Ascending aorta (tissue), 2 donors: ENCODE results near the gene MPHOSPH9. TPM values are rescaled to one million over a fixed set of nuclear protein-coding genes. Genes with fewer than 3 reads are reported as not detected.

ENCODE experiments used
- DNase-seq, 2 donors: peaks; one replicate each; pipeline ENCODE4 v3.0.0-alpha.2; 2019; ENCODE audit warnings: low spot score in 2 of 2
- H3K27ac ChIP-seq, 2 donors: fragments of 200-600 bp; sonication (generic); one replicate each; pipeline ENCODE4 v1.5.1; 2016 to 2017; ENCODE audit warnings: mild to moderate bottlenecking in 1 of 2
- H3K27me3 ChIP-seq: fragments of 200-600 bp; sonication (generic); one replicate; pipeline ENCODE4 v1.5.1; 2017
- H3K36me3 ChIP-seq, 2 donors: fragments of 200-600 bp; sonication (generic); one replicate each; pipeline ENCODE4 v1.5.1; 2016
- H3K4me1 ChIP-seq, 2 donors: fragments of 200-600 bp; sonication (generic); one replicate each; pipeline ENCODE4 v1.5.1; 2016 to 2017; ENCODE audit warnings: mild to moderate bottlenecking in 1 of 2
- H3K4me3 ChIP-seq, 2 donors: fragments of 200-600 bp; sonication (generic); one replicate each; pipeline ENCODE4 v1.5.1; 2016 to 2017; ENCODE audit warnings: mild to moderate bottlenecking in 1 of 2
- H3K9me3 ChIP-seq, 2 donors: fragments of 200-600 bp; sonication (generic); one replicate each; pipeline ENCODE4 v1.5.1; 2016
- intact Hi-C: fragments of 100-400 bp; cut with DNase I; formaldehyde crosslinking; loops from one replicate; pipeline ENCODE4 v1.15.1; 2023
- total RNA-seq: library from RNA; depleted of rRNA; stranded (reverse); fragments of >200 nt; gene quantifications from one replicate; pipeline ENCODE4 v1.1.0, GENCODE V29; 2016
- TF ChIP-seq, protein P1 (sequence below), 3 experiments: fragments of 200-600 bp in 2 of 3; fragments of 450-650 bp in 1 of 3; sonication (generic) in 2 of 3; IDR thresholded peaks; one replicate each; pipeline ENCODE4 v1.5.1; 2016 to 2019; ENCODE audit warnings: antibody characterized with exemption in 3 of 3, mild to moderate bottlenecking in 1 of 3, moderate library complexity in 1 of 3

MPHOSPH9 gene, protein sequence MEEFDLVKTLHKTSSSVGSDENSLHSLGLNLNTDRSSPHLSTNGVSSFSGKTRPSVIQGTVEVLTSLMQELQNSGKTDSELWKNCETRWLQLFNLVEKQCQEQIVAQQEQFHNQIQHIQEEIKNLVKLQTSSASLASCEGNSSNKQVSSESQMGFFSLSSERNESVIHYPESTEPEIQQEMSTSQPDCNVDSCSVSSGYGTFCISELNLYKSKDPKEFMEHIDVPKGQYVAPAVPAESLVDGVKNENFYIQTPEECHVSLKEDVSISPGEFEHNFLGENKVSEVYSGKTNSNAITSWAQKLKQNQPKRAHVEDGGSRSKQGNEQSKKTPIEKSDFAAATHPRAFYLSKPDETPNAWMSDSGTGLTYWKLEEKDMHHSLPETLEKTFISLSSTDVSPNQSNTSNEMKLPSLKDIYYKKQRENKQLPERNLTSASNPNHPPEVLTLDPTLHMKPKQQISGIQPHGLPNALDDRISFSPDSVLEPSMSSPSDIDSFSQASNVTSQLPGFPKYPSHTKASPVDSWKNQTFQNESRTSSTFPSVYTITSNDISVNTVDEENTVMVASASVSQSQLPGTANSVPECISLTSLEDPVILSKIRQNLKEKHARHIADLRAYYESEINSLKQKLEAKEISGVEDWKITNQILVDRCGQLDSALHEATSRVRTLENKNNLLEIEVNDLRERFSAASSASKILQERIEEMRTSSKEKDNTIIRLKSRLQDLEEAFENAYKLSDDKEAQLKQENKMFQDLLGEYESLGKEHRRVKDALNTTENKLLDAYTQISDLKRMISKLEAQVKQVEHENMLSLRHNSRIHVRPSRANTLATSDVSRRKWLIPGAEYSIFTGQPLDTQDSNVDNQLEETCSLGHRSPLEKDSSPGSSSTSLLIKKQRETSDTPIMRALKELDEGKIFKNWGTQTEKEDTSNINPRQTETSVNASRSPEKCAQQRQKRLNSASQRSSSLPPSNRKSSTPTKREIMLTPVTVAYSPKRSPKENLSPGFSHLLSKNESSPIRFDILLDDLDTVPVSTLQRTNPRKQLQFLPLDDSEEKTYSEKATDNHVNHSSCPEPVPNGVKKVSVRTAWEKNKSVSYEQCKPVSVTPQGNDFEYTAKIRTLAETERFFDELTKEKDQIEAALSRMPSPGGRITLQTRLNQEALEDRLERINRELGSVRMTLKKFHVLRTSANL
- 21.6 TPM for total RNA-seq

DNA sequence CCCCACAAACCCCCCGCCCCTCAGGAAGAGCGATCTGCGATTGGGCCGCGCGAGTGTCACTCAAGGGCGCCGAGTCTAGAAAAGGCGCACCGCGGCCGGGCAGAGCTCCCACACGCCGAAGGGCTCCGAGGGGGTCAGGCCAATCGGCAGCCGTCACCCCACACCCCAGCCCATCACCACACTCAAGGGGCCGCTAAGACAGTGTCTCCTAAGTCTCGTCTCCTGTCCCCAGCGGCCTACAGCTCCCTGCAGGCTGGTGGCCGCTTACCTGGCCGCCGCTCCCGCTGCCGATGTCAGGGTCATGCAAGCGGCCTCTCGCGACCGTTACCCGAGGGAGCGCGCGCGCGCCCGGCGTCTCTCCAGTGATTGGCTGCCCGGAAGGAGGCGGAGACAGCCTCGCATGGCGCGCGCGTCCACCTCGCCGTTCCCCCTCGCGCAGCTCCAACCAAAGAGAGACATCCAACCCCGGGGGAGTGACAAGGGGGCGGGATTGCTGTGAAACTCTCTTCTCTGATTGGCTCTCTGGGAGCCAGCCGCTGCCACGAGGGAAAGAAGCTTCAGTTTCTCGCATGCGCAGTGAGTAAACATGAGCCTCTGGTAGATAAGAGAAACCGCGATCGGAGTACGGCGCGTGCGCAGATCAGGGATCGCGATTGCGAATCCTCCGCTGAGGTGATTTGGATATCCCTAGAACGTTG lies at the start of gene MPHOSPH9, which contains the start of gene MTRFR:
Gene MPHOSPH9, minus strand, starts transcription at position 335 of the 698 bp plus-strand sequence. CDS start 2,777 bp downstream, outside the sequence.
Gene MTRFR, plus strand, starts transcription at position 630 of the 698 bp plus-strand sequence. CDS start 20,239 bp downstream, outside the sequence.
- TF ChIP-seq, protein P1, sequence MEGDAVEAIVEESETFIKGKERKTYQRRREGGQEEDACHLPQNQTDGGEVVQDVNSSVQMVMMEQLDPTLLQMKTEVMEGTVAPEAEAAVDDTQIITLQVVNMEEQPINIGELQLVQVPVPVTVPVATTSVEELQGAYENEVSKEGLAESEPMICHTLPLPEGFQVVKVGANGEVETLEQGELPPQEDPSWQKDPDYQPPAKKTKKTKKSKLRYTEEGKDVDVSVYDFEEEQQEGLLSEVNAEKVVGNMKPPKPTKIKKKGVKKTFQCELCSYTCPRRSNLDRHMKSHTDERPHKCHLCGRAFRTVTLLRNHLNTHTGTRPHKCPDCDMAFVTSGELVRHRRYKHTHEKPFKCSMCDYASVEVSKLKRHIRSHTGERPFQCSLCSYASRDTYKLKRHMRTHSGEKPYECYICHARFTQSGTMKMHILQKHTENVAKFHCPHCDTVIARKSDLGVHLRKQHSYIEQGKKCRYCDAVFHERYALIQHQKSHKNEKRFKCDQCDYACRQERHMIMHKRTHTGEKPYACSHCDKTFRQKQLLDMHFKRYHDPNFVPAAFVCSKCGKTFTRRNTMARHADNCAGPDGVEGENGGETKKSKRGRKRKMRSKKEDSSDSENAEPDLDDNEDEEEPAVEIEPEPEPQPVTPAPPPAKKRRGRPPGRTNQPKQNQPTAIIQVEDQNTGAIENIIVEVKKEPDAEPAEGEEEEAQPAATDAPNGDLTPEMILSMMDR (IDR thresholded peaks at IDR 0.05) = no peak
- Histone ChIP-seq H3K4me1 (peaks cover 5 to 19% of the 10 kb centered on the region in 2 donors), H3K4me3 (peak within 1 kb of the TSS; percentile 81 to 95), H3K36me3 (peaks cover 0 to 4% of the 10 kb centered on the region in 2 donors), H3K27ac (peak within 1 kb of the TSS; percentile 86 to 93), H3K9me3 (no peaks in the 10 kb centered on the region), H3K27me3 (no peaks in the 10 kb centered on the region)
- peak; percentile 98 to 100 for DNase-seq
- intact Hi-C loops = loop anchor here (1.0 to 5.0 kb wide), 7 partner anchors 38 to 706 kb away; partner anchors contain the start of genes ABCB9, CDK2AP1, DENR and EIF2B1

DNA sequence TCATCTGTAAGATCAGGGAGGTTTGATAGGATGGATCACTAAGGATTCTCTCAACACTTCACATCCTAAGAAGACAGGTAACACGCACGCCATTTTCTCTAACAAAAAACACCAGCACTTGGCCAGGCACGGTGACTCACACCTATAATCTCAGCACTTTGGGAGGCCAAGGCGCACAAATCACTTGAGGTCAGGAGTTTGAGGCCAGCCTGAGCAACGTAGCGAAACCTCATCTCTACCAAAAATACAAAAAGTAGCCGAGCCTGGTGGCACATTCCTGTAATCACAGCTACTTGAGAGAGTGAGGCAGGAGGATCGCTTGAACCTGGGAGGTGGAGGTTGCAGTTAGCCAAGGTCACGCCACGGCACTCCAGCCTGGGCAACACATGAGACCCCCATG lies 49.2 kb upstream of the MPHOSPH9 start:
- intact Hi-C loops = no loop called here
- TF ChIP-seq, protein P1 (IDR thresholded peaks at IDR 0.05) = no peak
- Histone ChIP-seq H3K4me1 (no peaks in the 10 kb centered on the region), H3K9me3 (no peaks in the 10 kb centered on the region), H3K36me3 (no peaks in the 10 kb centered on the region), H3K4me3 (no peak overlapping the region), H3K27ac (no peak overlapping the region), H3K27me3 (no peaks in the 10 kb centered on the region)
- no peak for DNase-seq

DNA sequence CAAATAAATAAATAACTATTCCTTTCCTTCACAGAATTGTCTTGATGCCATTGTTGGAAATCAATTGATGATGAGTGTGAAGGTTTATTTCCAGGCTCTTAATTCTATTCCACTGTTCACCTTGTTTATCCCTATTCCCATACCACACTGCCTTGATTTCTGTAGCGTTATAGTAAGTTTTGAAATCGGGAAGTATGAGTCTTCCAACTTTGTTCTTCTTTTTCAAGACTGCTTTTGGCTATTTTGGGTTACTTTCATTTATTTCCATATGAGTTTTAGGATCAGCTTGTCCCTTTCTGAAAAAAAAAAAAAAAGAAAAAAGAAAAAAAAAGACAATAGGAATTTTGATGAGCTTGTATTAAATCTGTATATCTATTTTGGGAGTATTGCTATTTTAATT lies 48.0 kb upstream of the MPHOSPH9 start:
- TF ChIP-seq, protein P1 (IDR thresholded peaks at IDR 0.05) = no peak
- H3K27me3 ChIP-seq = no peaks in the 10 kb centered on the region
- no peaks in the 10 kb centered on the region for H3K36me3 ChIP-seq
- H3K4me3 ChIP-seq = no peak overlapping the region
- no peak for DNase-seq
- H3K27ac ChIP-seq = no peak overlapping the region
- intact Hi-C loops = no loop called here
- no peaks in the 10 kb centered on the region for H3K9me3 ChIP-seq
- no peaks in the 10 kb centered on the region for H3K4me1 ChIP-seq

DNA sequence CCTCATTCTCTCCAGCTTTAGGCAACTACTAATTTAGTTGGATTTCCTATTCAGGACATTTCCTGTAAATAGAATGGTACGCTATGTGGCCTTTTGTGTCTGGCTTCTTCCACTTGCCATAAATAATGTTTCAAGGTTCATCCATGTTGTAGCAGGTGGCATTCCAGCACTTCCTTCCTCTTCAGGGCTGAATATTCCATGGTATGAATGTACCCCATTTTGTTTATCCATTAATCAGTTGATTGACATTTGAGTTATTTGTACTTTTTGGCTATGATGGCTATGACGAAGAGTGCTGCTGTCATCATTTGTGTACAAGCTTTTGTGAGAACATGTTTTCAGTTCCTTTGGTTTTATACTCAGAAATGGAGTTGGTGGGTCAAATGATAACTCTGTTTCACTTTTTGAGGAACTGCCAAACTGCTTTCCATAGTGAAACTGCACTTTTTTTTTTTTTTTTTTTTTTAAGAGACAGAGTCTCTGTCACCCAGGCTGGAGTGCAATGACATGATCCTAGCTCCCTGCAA lies 45.2 kb upstream of the MPHOSPH9 start:
- no peaks in the 10 kb centered on the region for H3K36me3 ChIP-seq
- H3K4me1 ChIP-seq = no peaks in the 10 kb centered on the region
- no peak for DNase-seq
- TF ChIP-seq, protein P1 (IDR thresholded peaks at IDR 0.05) = no peak
- no peaks in the 10 kb centered on the region for H3K9me3 ChIP-seq
- peak overlapping the region in 1 of 2 donors; percentile 21 for H3K27ac ChIP-seq
- H3K4me3 ChIP-seq = no peak overlapping the region
- H3K27me3 ChIP-seq = no peaks in the 10 kb centered on the region
- intact Hi-C loops = no loop called here
